ENCODE measurements around the gene LMNTD1.

The LMNTD1 gene

DNA sequence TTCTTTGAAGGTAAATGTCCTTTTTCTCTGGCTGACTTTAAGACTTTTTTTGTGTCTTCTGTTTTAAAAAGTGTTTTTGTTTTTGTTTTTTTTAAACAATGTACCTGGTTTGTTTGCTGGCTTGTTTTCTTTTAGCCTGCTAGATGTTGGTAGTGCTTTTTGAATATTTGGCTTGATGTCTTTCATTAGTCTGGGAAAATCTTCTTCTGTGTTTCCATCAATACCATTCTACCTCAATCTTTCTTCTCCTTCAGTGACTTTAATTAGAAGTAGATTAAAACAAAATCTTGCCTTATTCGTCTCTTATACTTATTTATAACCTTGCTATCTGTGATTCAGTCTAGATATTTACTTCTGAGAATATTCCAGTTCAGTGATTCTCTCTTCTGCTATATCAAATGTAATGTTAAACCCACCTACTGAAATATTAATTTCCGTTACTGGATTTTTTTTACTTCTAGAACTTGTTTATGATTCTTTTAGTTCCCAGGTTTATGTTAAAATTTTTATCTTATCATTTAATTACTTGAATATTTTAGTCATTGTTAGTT is 21.5 kb downstream of the LMNTD1 start:
- no peak for DNase-seq (ENCODE audit: low read depth in 2 of 2)
- TF ChIP-seq, protein P1, sequence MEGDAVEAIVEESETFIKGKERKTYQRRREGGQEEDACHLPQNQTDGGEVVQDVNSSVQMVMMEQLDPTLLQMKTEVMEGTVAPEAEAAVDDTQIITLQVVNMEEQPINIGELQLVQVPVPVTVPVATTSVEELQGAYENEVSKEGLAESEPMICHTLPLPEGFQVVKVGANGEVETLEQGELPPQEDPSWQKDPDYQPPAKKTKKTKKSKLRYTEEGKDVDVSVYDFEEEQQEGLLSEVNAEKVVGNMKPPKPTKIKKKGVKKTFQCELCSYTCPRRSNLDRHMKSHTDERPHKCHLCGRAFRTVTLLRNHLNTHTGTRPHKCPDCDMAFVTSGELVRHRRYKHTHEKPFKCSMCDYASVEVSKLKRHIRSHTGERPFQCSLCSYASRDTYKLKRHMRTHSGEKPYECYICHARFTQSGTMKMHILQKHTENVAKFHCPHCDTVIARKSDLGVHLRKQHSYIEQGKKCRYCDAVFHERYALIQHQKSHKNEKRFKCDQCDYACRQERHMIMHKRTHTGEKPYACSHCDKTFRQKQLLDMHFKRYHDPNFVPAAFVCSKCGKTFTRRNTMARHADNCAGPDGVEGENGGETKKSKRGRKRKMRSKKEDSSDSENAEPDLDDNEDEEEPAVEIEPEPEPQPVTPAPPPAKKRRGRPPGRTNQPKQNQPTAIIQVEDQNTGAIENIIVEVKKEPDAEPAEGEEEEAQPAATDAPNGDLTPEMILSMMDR (IDR thresholded peaks at IDR 0.05; ENCODE audit: low read depth, low read length) = no peak
- no peak overlapping the region for H3K4me3 ChIP-seq (replicated peaks in 1 of 2; ENCODE audit: low read depth in 2 of 2, low read length in 2 of 2)

DNA sequence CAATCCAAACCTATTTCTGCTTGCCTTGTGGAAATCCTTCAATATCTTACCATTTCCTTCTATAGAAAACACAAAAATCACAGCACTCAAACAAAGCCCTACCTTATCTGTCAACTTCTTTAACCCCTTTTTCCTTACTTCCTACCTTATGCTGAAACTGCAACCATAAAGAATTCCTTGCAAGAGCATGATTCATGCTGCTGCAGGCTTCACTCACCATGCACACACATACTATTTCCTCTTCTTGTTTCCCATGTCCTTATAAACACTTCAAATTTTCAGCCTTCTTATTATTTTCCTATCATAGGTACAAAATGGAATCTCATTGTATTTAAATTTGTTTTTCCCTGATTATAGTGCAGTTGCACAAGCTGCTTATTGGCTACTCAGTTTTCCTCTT is 23.3 kb downstream of the LMNTD1 start:
- no peak overlapping the region for H3K4me3 ChIP-seq (replicated peaks in 1 of 2; ENCODE audit: low read depth in 2 of 2, low read length in 2 of 2)
- TF ChIP-seq, protein P1 (IDR thresholded peaks at IDR 0.05; ENCODE audit: low read depth, low read length) = no peak
- peak; percentile 26 to 31 for DNase-seq (ENCODE audit: low read depth in 2 of 2)

DNA sequence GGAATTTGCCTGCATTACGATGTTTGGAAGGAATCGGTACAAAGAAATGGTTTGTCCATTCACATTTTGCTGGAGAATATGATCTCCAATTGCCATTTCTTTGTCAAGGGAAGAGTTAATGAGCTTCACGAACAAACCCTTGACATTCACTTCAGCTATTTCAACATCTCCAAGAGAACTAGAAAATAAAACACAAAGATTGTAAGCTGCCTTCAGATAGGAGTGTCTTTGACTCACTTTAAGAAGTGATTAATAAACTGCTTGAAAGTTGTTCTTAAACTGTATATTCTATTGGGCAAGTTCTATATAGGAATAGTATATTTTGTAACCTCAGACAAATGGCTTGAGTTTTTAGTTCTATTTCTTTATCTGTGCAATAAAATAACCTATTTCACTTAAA is 26.3 kb downstream of the LMNTD1 start:
- no peak overlapping the region for H3K4me3 ChIP-seq (replicated peaks in 1 of 2; ENCODE audit: low read depth in 2 of 2, low read length in 2 of 2)

DNA sequence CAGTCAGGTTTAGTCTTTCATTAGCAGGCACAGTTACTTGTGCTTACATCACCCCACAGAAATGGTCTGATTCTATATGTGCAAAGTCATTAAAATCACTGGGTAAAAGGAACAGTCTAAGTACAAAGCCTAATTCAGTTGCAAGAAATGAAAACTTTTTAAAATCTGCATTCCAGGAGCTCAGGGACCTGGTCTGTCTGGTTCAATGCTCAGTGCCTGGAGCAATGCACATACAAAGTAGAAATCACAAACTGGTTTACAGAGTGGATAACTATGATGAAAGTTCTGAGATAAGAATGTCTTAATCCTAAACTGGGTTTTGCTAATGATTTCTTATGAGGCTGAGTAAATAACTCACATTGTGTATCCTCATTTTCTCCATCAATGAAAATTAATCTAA is 28.7 kb downstream of the LMNTD1 start:
- H3K4me3 ChIP-seq (replicated peaks in 1 of 2; ENCODE audit: low read depth in 2 of 2, low read length in 2 of 2) = no peak overlapping the region
- no peak for DNase-seq (ENCODE audit: low read depth in 2 of 2)
- TF ChIP-seq, protein P1 (IDR thresholded peaks at IDR 0.05; ENCODE audit: low read depth, low read length) = no peak

More for the DNA sequence above, 26.3 kb downstream of the LMNTD1 start:
- no peak for DNase-seq (ENCODE audit: low read depth in 2 of 2)
- TF ChIP-seq, protein P1 (IDR thresholded peaks at IDR 0.05; ENCODE audit: low read depth, low read length) = no peak

DNA sequence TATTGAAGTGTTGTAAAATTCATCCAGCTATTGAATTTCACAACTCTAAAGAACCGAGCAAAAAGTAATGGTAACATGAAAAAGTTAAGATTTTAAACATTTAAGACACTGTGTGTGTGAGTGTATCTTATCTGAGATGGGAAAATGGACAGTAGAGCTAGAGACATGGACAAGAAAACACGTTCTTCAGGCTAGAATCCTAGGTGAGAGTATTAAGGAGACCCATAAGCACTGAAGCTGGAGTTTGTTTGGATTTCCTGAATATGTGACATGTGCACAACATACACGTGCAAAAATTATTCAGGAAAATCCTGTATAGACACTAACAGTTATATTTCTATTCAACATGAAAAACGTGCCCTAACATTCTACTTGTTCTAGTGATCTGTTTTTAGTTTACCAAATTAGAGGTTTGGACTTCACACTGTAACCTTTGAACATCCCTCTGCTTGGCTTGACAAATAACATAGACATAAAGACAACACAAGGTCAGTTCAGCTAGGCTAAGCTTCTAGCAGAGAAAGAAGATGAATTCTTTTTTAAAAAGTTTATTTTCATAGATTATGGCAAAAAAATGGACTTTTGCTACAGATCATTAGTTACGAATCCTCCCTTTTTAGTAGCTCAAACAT is 31.3 kb downstream of the LMNTD1 start:
- TF ChIP-seq, protein P1 (IDR thresholded peaks at IDR 0.05; ENCODE audit: low read depth, low read length) = no peak
- no peak for DNase-seq (ENCODE audit: low read depth in 2 of 2)
- no peak overlapping the region for H3K4me3 ChIP-seq (replicated peaks in 1 of 2; ENCODE audit: low read depth in 2 of 2, low read length in 2 of 2)

DNA sequence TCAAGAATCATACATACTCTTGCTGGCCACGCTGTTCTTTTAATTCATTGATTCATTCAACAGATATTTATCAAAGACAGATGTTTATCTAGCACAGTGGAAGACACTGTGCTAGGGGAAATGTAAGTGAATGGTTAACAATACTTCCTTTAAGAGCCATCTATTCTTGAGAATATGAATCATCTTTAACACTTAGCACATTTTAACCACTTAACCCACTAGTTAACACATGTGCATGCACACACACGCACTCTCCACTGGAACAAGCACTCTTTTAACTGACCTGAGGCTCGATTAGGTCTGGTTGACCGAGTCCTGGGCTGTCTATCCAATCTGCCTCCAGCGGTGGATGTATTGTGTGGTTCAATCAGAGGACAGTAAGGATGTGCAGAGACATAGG is 34.6 kb downstream of the LMNTD1 start:
- TF ChIP-seq, protein P1 (IDR thresholded peaks at IDR 0.05; ENCODE audit: low read depth, low read length) = no peak
- H3K4me3 ChIP-seq (replicated peaks in 1 of 2; ENCODE audit: low read depth in 2 of 2, low read length in 2 of 2) = no peak overlapping the region
- DNase-seq (ENCODE audit: low read depth in 2 of 2) = peak in 1 of 2 donors; percentile 0

DNA sequence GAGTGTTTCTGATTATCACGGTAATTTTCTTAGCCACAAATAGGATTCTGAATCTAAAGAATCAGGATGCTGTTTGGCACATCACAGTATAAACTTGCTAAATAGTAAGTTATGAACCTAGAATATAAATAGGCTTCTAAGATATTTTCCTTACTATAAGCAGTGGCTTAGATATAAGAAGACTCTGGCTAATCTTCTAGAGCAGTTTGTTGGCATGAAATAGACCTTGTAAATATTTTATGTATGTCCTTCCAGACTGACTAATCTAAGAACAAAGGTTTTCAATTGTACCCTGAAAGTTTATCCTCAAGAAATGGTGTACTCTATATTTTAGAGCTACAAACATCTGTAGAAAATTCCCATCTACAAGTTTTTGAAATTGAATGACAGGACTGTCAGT is 48.3 kb downstream of the LMNTD1 start:
- DNase-seq (ENCODE audit: low read depth in 2 of 2) = no peak
- TF ChIP-seq, protein P1 (IDR thresholded peaks at IDR 0.05; ENCODE audit: low read depth, low read length) = no peak
- no peak overlapping the region for H3K4me3 ChIP-seq (replicated peaks in 1 of 2; ENCODE audit: low read depth in 2 of 2, low read length in 2 of 2)
